WTC11 (cell line): ENCODE results near the gene NPAS3. TPM values are rescaled to one million over a fixed set of nuclear protein-coding genes. Genes with fewer than 3 reads are reported as not detected.
A peak's percentile ranks its signal among the peaks of the same experiment; 100 is the strongest.

Source experiments
- ATAC-seq: fragments of 200-7000 bp; cut with Tn5 transposase; 2 replicates; pipeline ENCODE4 v1.10.0; 2021; ENCODE audit warnings: mild to moderate bottlenecking, moderate library complexity
- CTCF ChIA-PET: fragments of 300-600 bp; sonication (Branson Sonifier 250); formaldehyde crosslinking; loops from one replicate; lab custom pipeline; 2021; ENCODE audit warnings: antibody characterized with exemption; lab: Charles Lee
- POLR2A ChIA-PET: fragments of 350-600 bp; sonication (Branson Sonifier 250); formaldehyde crosslinking; loops from one replicate; lab custom pipeline; 2021; ENCODE audit warnings: antibody characterized with exemption; lab: Charles Lee
- DNase-seq: peaks from one replicate; pipeline ENCODE4 v3.0.0; 2021; ENCODE audit warnings: low spot score
- H3K27ac Mint-ChIP-seq: 2 replicates; pipeline ENCODE4 v1.8.0; 2021; ENCODE audit warnings: mixed read lengths
- H3K27me3 Mint-ChIP-seq: 2 replicates; pipeline ENCODE4 v1.8.0; 2021; ENCODE audit warnings: low read depth, mild to moderate bottlenecking, moderate library complexity, mixed read lengths
- H3K36me3 Mint-ChIP-seq: 2 replicates; pipeline ENCODE4 v1.8.0; 2021; ENCODE audit warnings: mixed read lengths
- H3K4me1 Mint-ChIP-seq: 2 replicates; pipeline ENCODE4 v1.8.0; 2022; ENCODE audit warnings: mixed read lengths
- H3K4me3 Mint-ChIP-seq: 2 replicates; pipeline ENCODE4 v1.8.0; 2021; ENCODE audit warnings: mild to moderate bottlenecking, moderate library complexity, mixed read lengths
- H3K9me3 Mint-ChIP-seq: 2 replicates; pipeline ENCODE4 v1.8.0; 2021; ENCODE audit warnings: mixed read lengths
- CTCF ChIP-seq: fragments of 200-600 bp; IDR thresholded peaks from 2 replicates; pipeline ENCODE4 v1.8.0; 2022; ENCODE audit warnings: antibody characterized with exemption
- ERG ChIP-seq: fragments of 250-450 bp; sonication (Bioruptor Pico); IDR thresholded peaks from 2 replicates; pipeline ENCODE4 v1.8.0; 2021; ENCODE audit warnings: mild to moderate bottlenecking
- FOXJ3 ChIP-seq: sonication (generic); formaldehyde crosslinking; IDR thresholded peaks from 2 replicates; pipeline ENCODE4 v1.9.0; 2021; ENCODE audit warnings: missing genetic modification reagents, mild to moderate bottlenecking, borderline replicate concordance
- GABPB1 ChIP-seq: sonication (generic); formaldehyde crosslinking; IDR thresholded peaks from 2 replicates; pipeline ENCODE4 v1.8.1; 2023; ENCODE audit warnings: mild to moderate bottlenecking, missing genetic modification reagents
- MYBL2 ChIP-seq: sonication (generic); formaldehyde crosslinking; IDR thresholded peaks from 2 replicates; pipeline ENCODE4 v1.8.1; 2023; ENCODE audit warnings: mild to moderate bottlenecking, moderate library complexity, missing genetic modification reagents
- NFATC4 ChIP-seq: fragments of 250-450 bp; sonication (Bioruptor Pico); IDR thresholded peaks from 2 replicates; pipeline ENCODE4 v1.9.0; 2021; ENCODE audit warnings: mild to moderate bottlenecking
- NFE2L1 ChIP-seq: sonication (generic); formaldehyde crosslinking; IDR thresholded peaks from 2 replicates; pipeline ENCODE4 v1.8.1; 2023; ENCODE audit warnings: missing genetic modification reagents
- NR3C1 ChIP-seq: sonication (generic); formaldehyde crosslinking; conservative IDR thresholded peaks from 2 replicates; pipeline ENCODE4 v1.8.1; 2023; ENCODE audit warnings: low read depth, mild to moderate bottlenecking, missing genetic modification reagents
- PREB ChIP-seq: sonication (generic); formaldehyde crosslinking; IDR thresholded peaks from 2 replicates; pipeline ENCODE4 v1.8.1; 2022; ENCODE audit warnings: mild to moderate bottlenecking, missing genetic modification reagents, moderate library complexity, borderline replicate concordance
- SMAD3 ChIP-seq: sonication (generic); formaldehyde crosslinking; IDR thresholded peaks from 2 replicates; pipeline ENCODE4 v1.8.0; 2022; ENCODE audit warnings: missing genetic modification reagents, mild to moderate bottlenecking, borderline replicate concordance
- SMAD4 ChIP-seq: sonication (generic); formaldehyde crosslinking; IDR thresholded peaks from 2 replicates; pipeline ENCODE4 v1.8.0; 2022; ENCODE audit warnings: mild to moderate bottlenecking, missing genetic modification reagents
- STAT6 ChIP-seq: sonication (generic); formaldehyde crosslinking; conservative IDR thresholded peaks from 2 replicates; pipeline ENCODE4 v1.8.1; 2023; ENCODE audit warnings: mild to moderate bottlenecking, low read depth, missing genetic modification reagents, moderate library complexity
- TEAD4 ChIP-seq: sonication (generic); formaldehyde crosslinking; IDR thresholded peaks from 2 replicates; pipeline ENCODE4 v1.8.0; 2022; ENCODE audit warnings: mild to moderate bottlenecking, missing genetic modification reagents
- USF2 ChIP-seq: sonication (generic); formaldehyde crosslinking; IDR thresholded peaks from 2 replicates; pipeline ENCODE4 v1.8.1; 2023; ENCODE audit warnings: mild to moderate bottlenecking, missing genetic modification reagents, moderate library complexity
- ZNF232 ChIP-seq: sonication (generic); formaldehyde crosslinking; IDR thresholded peaks from 2 replicates; pipeline ENCODE4 v1.8.0; 2022; ENCODE audit warnings: mild to moderate bottlenecking, missing genetic modification reagents
- ZNF396 ChIP-seq: fragments of 250-450 bp; sonication (Bioruptor Pico); IDR thresholded peaks from 2 replicates; pipeline ENCODE4 v1.8.0; 2021; ENCODE audit warnings: mild to moderate bottlenecking, moderate library complexity, borderline replicate concordance
- total RNA-seq: library from RNA; stranded (reverse); gene quantifications from 3 replicates; pipeline ENCODE4 v1.2.3, GENCODE V29; 2021
- TF ChIP-seq, protein P1 (sequence below): sonication (generic); formaldehyde crosslinking; IDR thresholded peaks from 2 replicates; pipeline ENCODE4 v1.8.1; 2022; ENCODE audit warnings: low read depth, missing genetic modification reagents, borderline replicate concordance
- TF ChIP-seq, protein P2 (sequence below): sonication (generic); formaldehyde crosslinking; IDR thresholded peaks from 2 replicates; pipeline ENCODE4 v1.8.1; 2022; ENCODE audit warnings: low read depth, mild to moderate bottlenecking, moderate library complexity, missing genetic modification reagents, borderline replicate concordance

NPAS3 gene
- total RNA-seq, 1 experiment from 2014 or later = 3.2 TPM

DNA sequence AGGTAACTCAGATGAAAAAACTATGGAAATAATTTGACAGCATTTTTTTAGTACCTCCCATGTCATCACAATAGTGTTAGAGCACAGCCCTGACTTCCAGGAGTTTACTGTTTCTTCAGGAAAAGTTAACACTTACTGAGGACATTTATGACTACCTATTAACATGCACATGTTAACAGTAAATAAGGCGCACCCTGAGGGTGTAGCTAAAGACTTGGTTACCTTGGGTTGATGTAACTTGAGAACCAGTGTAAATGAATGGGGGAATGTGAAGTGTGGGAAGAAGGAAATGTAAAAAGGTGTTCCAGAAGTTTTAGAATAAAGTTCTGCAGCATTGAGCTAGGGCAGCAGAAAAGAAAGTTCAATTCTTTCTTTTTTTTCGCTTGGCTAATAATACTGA, 646.0 kb downstream of the NPAS3 start:
- H3K27me3 Mint-ChIP-seq = peaks cover 13% of the 10 kb centered on the region
- H3K4me1 Mint-ChIP-seq = peaks cover 26% of the 10 kb centered on the region
- ChIA-PET POLR2A (no interaction called here), CTCF (no interaction called here)
- ATAC-seq = peak; percentile 79
- H3K36me3 Mint-ChIP-seq = no peaks in the 10 kb centered on the region
- no peak overlapping the region for H3K27ac Mint-ChIP-seq
- no peak for DNase-seq
- H3K4me3 Mint-ChIP-seq = no peak overlapping the region
- TF ChIP-seq GABPB1 (CRISPR knock-in tag) (no peak), NR3C1 (CRISPR knock-in tag) (no peak), SMAD4 (CRISPR knock-in tag) (no peak), NFE2L1 (no peak), ZNF232 (no peak), CTCF (no peak), TEAD4 (CRISPR knock-in tag) (no peak), PREB (CRISPR knock-in tag) (no peak), STAT6 (CRISPR knock-in tag) (no peak), USF2 (CRISPR knock-in tag) (no peak), ZNF396 (no peak), NFATC4 (CRISPR knock-in tag) (no peak), SMAD3 (CRISPR knock-in tag) (no peak), FOXJ3 (CRISPR knock-in tag) (no peak), ERG (no peak), MYBL2 (CRISPR knock-in tag) (no peak)
- TF ChIP-seq, protein P1, sequence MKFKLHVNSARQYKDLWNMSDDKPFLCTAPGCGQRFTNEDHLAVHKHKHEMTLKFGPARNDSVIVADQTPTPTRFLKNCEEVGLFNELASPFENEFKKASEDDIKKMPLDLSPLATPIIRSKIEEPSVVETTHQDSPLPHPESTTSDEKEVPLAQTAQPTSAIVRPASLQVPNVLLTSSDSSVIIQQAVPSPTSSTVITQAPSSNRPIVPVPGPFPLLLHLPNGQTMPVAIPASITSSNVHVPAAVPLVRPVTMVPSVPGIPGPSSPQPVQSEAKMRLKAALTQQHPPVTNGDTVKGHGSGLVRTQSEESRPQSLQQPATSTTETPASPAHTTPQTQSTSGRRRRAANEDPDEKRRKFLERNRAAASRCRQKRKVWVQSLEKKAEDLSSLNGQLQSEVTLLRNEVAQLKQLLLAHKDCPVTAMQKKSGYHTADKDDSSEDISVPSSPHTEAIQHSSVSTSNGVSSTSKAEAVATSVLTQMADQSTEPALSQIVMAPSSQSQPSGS = no peak
- TF ChIP-seq, protein P2, sequence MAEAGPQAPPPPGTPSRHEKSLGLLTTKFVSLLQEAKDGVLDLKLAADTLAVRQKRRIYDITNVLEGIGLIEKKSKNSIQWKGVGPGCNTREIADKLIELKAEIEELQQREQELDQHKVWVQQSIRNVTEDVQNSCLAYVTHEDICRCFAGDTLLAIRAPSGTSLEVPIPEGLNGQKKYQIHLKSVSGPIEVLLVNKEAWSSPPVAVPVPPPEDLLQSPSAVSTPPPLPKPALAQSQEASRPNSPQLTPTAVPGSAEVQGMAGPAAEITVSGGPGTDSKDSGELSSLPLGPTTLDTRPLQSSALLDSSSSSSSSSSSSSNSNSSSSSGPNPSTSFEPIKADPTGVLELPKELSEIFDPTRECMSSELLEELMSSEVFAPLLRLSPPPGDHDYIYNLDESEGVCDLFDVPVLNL (CRISPR knock-in tag) = no peak
- H3K9me3 Mint-ChIP-seq = no peaks in the 10 kb centered on the region
